B cell (primary cell): ENCODE measurements around the gene RNASE4.

ENCODE experiments used
- EZH2 ChIP-seq: IDR thresholded peaks from 2 replicates; pipeline ENCODE4 v1.6.1; 2012; ENCODE audit warnings: borderline replicate concordance, low read depth, mild to moderate bottlenecking, moderate library complexity, low read length; ENCODE audit not compliant: insufficient read depth, poor library complexity, severe bottlenecking
- TF ChIP-seq, protein P1 (sequence below): fragments of 200-600 bp; IDR thresholded peaks from one replicate; pipeline ENCODE4 v1.8.0; 2022; ENCODE audit warnings: antibody characterized with exemption, mild to moderate bottlenecking

DNA sequence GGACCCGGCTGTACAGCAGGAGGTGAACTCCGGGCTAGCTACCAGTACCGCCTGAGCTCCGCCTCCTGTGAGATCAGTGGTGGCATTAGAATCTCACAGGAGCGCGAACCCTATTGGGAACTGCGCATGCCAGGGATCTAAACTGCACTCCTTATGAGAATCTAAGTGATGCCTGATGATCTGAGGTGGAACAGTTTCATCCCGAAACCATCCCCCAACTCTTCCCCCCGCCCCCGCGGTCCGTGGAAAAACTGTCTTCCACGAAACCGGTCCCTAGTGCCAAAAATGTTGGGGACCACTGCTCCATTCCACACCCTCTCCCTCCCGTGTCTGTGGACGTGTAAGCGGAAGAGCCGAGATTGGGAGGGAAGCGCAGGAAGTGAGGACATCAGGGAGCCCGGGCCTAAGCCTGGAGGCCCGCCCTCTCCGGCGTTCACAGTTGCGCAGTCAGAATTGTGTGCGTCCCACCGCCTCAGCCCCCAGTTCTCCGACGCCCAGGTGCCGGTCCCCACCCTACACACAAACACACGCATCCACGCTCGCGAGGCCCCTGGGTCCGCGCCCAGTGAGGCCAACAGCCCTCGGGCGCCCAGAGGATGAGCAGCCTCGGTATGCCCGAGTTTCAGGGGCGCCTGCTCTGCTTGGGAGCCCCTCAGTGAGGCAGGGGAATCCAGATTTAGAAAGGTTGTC is 1.8 kb upstream of the RNASE4 start:
- TF ChIP-seq, protein P1, sequence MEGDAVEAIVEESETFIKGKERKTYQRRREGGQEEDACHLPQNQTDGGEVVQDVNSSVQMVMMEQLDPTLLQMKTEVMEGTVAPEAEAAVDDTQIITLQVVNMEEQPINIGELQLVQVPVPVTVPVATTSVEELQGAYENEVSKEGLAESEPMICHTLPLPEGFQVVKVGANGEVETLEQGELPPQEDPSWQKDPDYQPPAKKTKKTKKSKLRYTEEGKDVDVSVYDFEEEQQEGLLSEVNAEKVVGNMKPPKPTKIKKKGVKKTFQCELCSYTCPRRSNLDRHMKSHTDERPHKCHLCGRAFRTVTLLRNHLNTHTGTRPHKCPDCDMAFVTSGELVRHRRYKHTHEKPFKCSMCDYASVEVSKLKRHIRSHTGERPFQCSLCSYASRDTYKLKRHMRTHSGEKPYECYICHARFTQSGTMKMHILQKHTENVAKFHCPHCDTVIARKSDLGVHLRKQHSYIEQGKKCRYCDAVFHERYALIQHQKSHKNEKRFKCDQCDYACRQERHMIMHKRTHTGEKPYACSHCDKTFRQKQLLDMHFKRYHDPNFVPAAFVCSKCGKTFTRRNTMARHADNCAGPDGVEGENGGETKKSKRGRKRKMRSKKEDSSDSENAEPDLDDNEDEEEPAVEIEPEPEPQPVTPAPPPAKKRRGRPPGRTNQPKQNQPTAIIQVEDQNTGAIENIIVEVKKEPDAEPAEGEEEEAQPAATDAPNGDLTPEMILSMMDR, result no peak
- no peak for TF ChIP-seq EZH2
